ENCODE measurements around the gene CRLF1.

CRLF1 gene

DNA sequence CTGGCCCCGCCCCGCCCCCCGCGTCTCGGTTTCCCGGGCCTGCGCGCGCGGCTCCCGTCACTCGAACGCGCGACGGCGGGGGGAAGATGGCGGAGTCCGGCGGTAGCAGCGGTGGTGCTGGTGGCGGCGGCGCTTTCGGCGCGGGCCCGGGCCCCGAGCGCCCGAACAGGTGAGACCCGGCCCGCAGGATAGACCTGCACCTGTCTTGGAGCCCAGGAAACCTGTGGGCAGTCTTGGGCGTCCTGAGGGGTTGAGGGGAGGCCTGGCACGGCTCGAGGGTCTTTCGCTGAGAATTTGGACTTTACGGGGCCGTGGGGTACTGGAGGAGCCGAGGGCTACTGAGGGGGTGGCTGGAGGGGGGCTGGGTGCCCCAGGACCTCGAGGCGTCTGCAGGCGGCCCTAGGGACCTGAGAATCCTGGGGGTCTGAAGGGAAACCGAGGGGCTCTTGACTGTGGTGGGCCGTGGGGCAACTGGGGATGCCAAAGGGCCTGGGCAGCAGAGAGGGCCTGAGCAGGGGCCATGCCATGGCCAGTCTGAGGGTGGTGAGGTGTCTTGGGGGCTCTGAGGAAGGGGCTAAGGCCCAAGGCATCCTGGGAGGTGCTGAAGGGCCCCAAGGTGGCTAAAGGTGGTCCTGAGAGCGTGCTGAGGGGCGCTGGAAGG is 30.5 kb upstream of the CRLF1 start, which contains the start of gene KLHL26:
TSS of gene KLHL26 (plus strand) at position 60 of the 661 bp plus-strand sequence. CDS start at position 87, 27 bp downstream.
- no peaks in the 10 kb centered on the region for H3K36me3 ChIP-seq (ENCODE audit: insufficient read depth, low read length)
- H3K27me3 ChIP-seq (ENCODE audit: insufficient read depth, low read length) = 0 out of 2 replicates have a peak, but pooled peaks cover 6% of the 10 kb centered on the region
- H3K27ac ChIP-seq (ENCODE audit: low read depth, low read length, poor library complexity, severe bottlenecking) = no peak within 1 kb of the TSS
- H3K4me3 ChIP-seq (ENCODE audit: low read depth, low read length, poor library complexity, severe bottlenecking) = peak within 1 kb of the TSS; percentile 59
- no peaks in the 10 kb centered on the region for H4K20me1 ChIP-seq (ENCODE audit: insufficient read depth, low read length)
- no peaks in the 10 kb centered on the region for H3K79me2 ChIP-seq (ENCODE audit: insufficient read depth, low read length)
- H3F3A ChIP-seq (ENCODE audit: insufficient read depth, low read length) = no peaks in the 10 kb centered on the region
- peak within 1 kb of the TSS; percentile 41 for H3K9ac ChIP-seq (ENCODE audit: low read length)
- H2AFZ ChIP-seq (ENCODE audit: low read length) = no peak within 1 kb of the TSS
- no peaks in the 10 kb centered on the region for H3K9me3 ChIP-seq (ENCODE audit: low read length)
- H3K4me1 ChIP-seq (ENCODE audit: insufficient read depth, low read length, severe bottlenecking) = peaks cover 13% of the 10 kb centered on the region
- no peaks in the 10 kb centered on the region for H3K9me2 ChIP-seq (ENCODE audit: low read depth, low read length)
- no peak for TF ChIP-seq EZH2 (IDR thresholded peaks at IDR 0.05; ENCODE audit: borderline replicate concordance, low read length)
- TF ChIP-seq, protein P1, sequence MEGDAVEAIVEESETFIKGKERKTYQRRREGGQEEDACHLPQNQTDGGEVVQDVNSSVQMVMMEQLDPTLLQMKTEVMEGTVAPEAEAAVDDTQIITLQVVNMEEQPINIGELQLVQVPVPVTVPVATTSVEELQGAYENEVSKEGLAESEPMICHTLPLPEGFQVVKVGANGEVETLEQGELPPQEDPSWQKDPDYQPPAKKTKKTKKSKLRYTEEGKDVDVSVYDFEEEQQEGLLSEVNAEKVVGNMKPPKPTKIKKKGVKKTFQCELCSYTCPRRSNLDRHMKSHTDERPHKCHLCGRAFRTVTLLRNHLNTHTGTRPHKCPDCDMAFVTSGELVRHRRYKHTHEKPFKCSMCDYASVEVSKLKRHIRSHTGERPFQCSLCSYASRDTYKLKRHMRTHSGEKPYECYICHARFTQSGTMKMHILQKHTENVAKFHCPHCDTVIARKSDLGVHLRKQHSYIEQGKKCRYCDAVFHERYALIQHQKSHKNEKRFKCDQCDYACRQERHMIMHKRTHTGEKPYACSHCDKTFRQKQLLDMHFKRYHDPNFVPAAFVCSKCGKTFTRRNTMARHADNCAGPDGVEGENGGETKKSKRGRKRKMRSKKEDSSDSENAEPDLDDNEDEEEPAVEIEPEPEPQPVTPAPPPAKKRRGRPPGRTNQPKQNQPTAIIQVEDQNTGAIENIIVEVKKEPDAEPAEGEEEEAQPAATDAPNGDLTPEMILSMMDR (IDR thresholded peaks at IDR 0.05; ENCODE audit: low read length) = no peak
- peak within 1 kb of the TSS; percentile 68 for H3K4me2 ChIP-seq (ENCODE audit: low read length)

DNA sequence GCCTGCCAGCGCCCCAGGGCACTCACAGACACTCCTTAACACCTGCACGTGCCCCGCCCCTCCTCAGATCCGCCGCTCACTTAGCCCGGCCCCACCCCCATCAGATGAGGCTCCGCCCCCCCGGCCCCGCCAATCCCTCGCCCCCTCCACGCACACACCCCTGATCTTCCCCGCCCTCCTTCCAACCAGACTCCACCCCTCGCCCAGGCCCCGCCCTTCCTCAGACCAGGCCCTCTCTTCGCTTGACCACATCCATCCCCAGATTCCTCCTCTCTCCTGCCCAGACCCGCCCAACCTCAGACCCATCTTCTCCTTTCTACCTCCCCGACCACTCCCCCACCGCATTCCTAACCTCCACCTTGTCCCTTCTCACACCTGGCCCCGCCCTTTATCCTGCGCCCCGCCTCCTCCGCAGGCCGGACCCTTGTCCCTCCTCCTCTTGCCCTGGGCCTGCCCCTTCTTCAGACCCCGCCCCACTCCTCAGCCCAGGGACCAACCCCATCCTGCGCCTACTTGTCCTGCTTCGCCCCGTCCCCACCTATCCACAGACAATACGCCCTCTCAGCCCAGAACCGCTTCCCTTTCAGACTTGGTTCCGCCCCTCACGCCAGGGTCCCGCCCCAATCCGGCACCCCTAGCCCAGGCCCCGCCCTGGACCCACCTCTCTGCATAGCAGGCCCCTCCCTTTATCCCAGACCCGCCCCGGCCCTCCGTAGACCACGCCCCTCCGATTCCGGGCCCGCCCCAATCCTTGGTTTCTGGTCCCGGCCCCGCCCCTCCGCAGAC is 29.8 kb upstream of the CRLF1 start:
- Histone ChIP-seq H2AFZ (ENCODE audit: low read length) (no peak overlapping the region), H3K4me1 (ENCODE audit: insufficient read depth, low read length, severe bottlenecking) (peaks cover 13% of the 10 kb centered on the region), H3K9ac (ENCODE audit: low read length) (no peak overlapping the region), H3K9me3 (ENCODE audit: low read length) (no peaks in the 10 kb centered on the region), H3K4me2 (ENCODE audit: low read length) (peak overlapping the region; percentile 68), H3K79me2 (ENCODE audit: insufficient read depth, low read length) (no peaks in the 10 kb centered on the region), H3K36me3 (ENCODE audit: insufficient read depth, low read length) (no peaks in the 10 kb centered on the region), H3K27ac (ENCODE audit: low read depth, low read length, poor library complexity, severe bottlenecking) (no peak overlapping the region), H3F3A (ENCODE audit: insufficient read depth, low read length) (no peaks in the 10 kb centered on the region), H4K20me1 (ENCODE audit: insufficient read depth, low read length) (no peaks in the 10 kb centered on the region), H3K9me2 (ENCODE audit: low read depth, low read length) (no peaks in the 10 kb centered on the region), H3K27me3 (ENCODE audit: insufficient read depth, low read length) (0 out of 2 replicates have a peak, but pooled peaks cover 6% of the 10 kb centered on the region), H3K4me3 (ENCODE audit: low read depth, low read length, poor library complexity, severe bottlenecking) (peak overlapping the region; percentile 59)
- TF ChIP-seq, protein P1 (IDR thresholded peaks at IDR 0.05; ENCODE audit: low read length) = no peak
- TF ChIP-seq EZH2 (IDR thresholded peaks at IDR 0.05; ENCODE audit: borderline replicate concordance, low read length) = no peak

DNA sequence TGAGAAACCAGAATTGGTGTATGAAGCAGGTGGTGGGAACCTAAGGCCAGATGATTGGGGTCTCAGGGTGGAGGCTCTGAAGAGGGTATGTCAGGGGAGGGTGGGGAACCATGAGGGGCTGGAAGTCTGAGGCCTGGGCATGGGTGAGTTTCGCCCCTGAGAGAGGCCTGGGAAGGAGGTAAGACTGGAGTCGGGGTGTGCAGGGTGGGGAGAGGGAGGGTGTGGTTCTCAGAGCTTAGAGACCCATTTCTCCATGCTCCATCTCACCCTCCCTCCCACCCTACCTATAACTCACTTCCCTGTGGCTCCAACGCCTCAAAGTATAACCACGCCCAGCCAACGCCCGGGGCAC is 29.2 kb upstream of the CRLF1 start:
- Histone ChIP-seq H3K4me1 (ENCODE audit: insufficient read depth, low read length, severe bottlenecking) (peaks cover 13% of the 10 kb centered on the region), H3K79me2 (ENCODE audit: insufficient read depth, low read length) (no peaks in the 10 kb centered on the region), H4K20me1 (ENCODE audit: insufficient read depth, low read length) (no peaks in the 10 kb centered on the region), H3K27ac (ENCODE audit: low read depth, low read length, poor library complexity, severe bottlenecking) (no peak overlapping the region), H3K4me2 (ENCODE audit: low read length) (peak overlapping the region; percentile 29; the same call in 1 of the 2 replicates), H3K4me3 (ENCODE audit: low read depth, low read length, poor library complexity, severe bottlenecking) (no peak overlapping the region), H2AFZ (ENCODE audit: low read length) (no peak overlapping the region), H3K9ac (ENCODE audit: low read length) (no peak overlapping the region), H3K9me3 (ENCODE audit: low read length) (no peaks in the 10 kb centered on the region), H3K27me3 (ENCODE audit: insufficient read depth, low read length) (0 out of 2 replicates have a peak, but pooled peaks cover 6% of the 10 kb centered on the region), H3K9me2 (ENCODE audit: low read depth, low read length) (no peaks in the 10 kb centered on the region), H3F3A (ENCODE audit: insufficient read depth, low read length) (no peaks in the 10 kb centered on the region), H3K36me3 (ENCODE audit: insufficient read depth, low read length) (no peaks in the 10 kb centered on the region)
- TF ChIP-seq EZH2 (IDR thresholded peaks at IDR 0.05; ENCODE audit: borderline replicate concordance, low read length) = no peak
- TF ChIP-seq, protein P1 (IDR thresholded peaks at IDR 0.05; ENCODE audit: low read length) = no peak

Data from OCI-LY1 (cell line).